Pancreas (tissue), 10 donors: ENCODE data around the gene TCL1B. TPM values are rescaled to one million over a fixed set of nuclear protein-coding genes. Genes with fewer than 3 reads are reported as not detected.

ENCODE experiments used
- ATAC-seq, 4 donors: fragments of 200-7000 bp; cut with Tn5 transposase; one replicate each; pipeline versions ENCODE4 v1.8.0 to v1.9.1; 2020; ENCODE audit warnings: mild to moderate bottlenecking in 4 of 4, moderate library complexity in 4 of 4
- DNase-seq, 6 donors: peaks; one replicate each; pipeline ENCODE4 v3.0.0-alpha.2; 2020
- FAIRE-seq: peaks from 2 replicates; lab custom pipeline; 2012; peaks lifted over from hg19 to GRCh38; lab: Jason Lieb, UNC
- H3K27ac ChIP-seq, 4 donors: fragments of 200-600 bp; sonication (generic); 1 replicate in 3 of 4; 2 replicates in 1 of 4; pipeline versions ENCODE4 v1.5.0 to v1.8.0; 2020
- H3K27me3 ChIP-seq, 4 donors: fragments of 200-600 bp; one replicate each; pipeline ENCODE4 v1.8.0; 2021
- H3K36me3 ChIP-seq, 3 donors: fragments of 200-600 bp; sonication (generic) in 1 of 3; one replicate each; pipeline versions ENCODE4 v1.5.0 to v1.8.0; 2020 to 2021
- H3K4me1 ChIP-seq, 3 donors: fragments of 200-600 bp; one replicate each; pipeline ENCODE4 v1.8.0; 2021
- H3K4me3 ChIP-seq, 4 donors: fragments of 200-600 bp; sonication (generic) in 2 of 4; one replicate each; pipeline versions ENCODE4 v1.5.0 to v1.8.0; 2020 to 2021
- H3K9me3 ChIP-seq, 4 donors: fragments of 200-600 bp; one replicate each; pipeline ENCODE4 v1.8.0; 2021
- CTCF ChIP-seq, 4 donors: fragments of 200-600 bp; sonication (generic) in 3 of 4; IDR thresholded peaks; one replicate each; pipeline versions ENCODE4 v1.5.0 to v1.8.0; 2021; ENCODE audit warnings: antibody characterized with exemption in 4 of 4
- WGBS, 2 donors: extraction: QIAGEN DNeasy Blood & Tissue Kit; methylation state at CpG; one replicate each; pipeline ENCODE4 v1.1.7; 2013; 5-methylcytosine and 5-hydroxymethylcytosine counted together
- intact Hi-C, 3 donors: fragments of 100-400 bp; cut with DNase I; formaldehyde crosslinking; loops; one replicate each; pipeline versions ENCODE4 v1.11.1 to v1.14.2; 2022
- polyA plus RNA-seq, 2 donors: library from polyadenylated mRNA; stranded (reverse); fragments of 200-250 nt; gene quantifications; one replicate each; pipeline ENCODE4 v1.2.3, GENCODE V29; 2013
- total RNA-seq, 6 donors: library from RNA; stranded (reverse); fragmentation: NEBNext Ultra II Directional in 4 of 6; extraction: Animal tissue kit (Norgen Biotek cat#: 25700) in 4 of 6; gene quantifications; one replicate each; pipeline versions ENCODE4 v1.2.1 to v1.2.4, GENCODE V29; 2021 to 2023
- donor health status: healthy with polysubstance abuse.
- donor health status: DM: no; HTN: no; CAD: no; lungs with moderate emphysema.
- donor health status: DM: no; HTN: no; CAD: no.
- donor health status: control.
- donor health status: control.
- donor health status: Bipolar disorder and iron deficiency.
- donor health status: DM: yes; HTN: yes; CAD: no.
- donor health status: DM: no; HTN: no; CAD: no.
- donor health status: DM: no; HTN: no; CAD: no.
- donor health status: DM: yes; HTN: yes; CAD: no.

The TCL1B gene
- total and polyA plus RNA-seq, 8 donors, result not detected

- H3K4me1 ChIP-seq, result peaks cover 0 to 11% (median 5%) of the 10 kb centered on the region in 3 donors
- no peaks in the 10 kb centered on the region for H3K36me3 ChIP-seq
- no peaks in the 10 kb centered on the region for H3K9me3 ChIP-seq
- DNase-seq, result peak in 1 of 6 donors; percentile 2
- H3K27me3 ChIP-seq, result no peaks in the 10 kb centered on the region
- 38 to 54% methylated on average over 4 of the region's 4 CpGs for WGBS, 2 donors
- no peak for FAIRE-seq
- TF ChIP-seq CTCF (IDR thresholded peaks at IDR 0.05), result no peak
- no peak for ATAC-seq
- intact Hi-C loops, result loop anchor here in 1 of 3 donors (5.0 kb wide), 1 partner anchor 62 kb away; no protein-coding TSS in a partner anchor
- no peak overlapping the region for H3K27ac ChIP-seq
- H3K4me3 ChIP-seq, result no peak overlapping the region
Measured at GRCh38 chr14:95674613-95675012, 11.6 kb upstream of the TCL1B start.

GRCh38 chr14:95675486-95675885, 10.7 kb upstream of the TCL1B start:
- no peak for TF ChIP-seq CTCF (IDR thresholded peaks at IDR 0.05)
- H3K9me3 ChIP-seq, result no peaks in the 10 kb centered on the region
- intact Hi-C loops, result loop anchor here in 1 of 3 donors (5.0 kb wide), 1 partner anchor 63 kb away; no protein-coding TSS in a partner anchor
- no peaks in the 10 kb centered on the region for H3K27me3 ChIP-seq
- ATAC-seq, result no peak
- H3K36me3 ChIP-seq, result no peaks in the 10 kb centered on the region
- WGBS, 2 donors, result 83% methylated on average over 4 of the region's 4 CpGs
- no peak overlapping the region for H3K27ac ChIP-seq
- H3K4me1 ChIP-seq, result peaks cover 0 to 15% (median 5%) of the 10 kb centered on the region in 3 donors
- peak in 1 of 6 donors; percentile 5 for DNase-seq
- H3K4me3 ChIP-seq, result no peak overlapping the region
- no peak for FAIRE-seq

- ATAC-seq (peak; percentile 48 to 76 (median 60)), DNase-seq (no peak), FAIRE-seq (no peak)
- intact Hi-C loops, result loop anchor here in 1 of 3 donors (5.0 kb wide), 1 partner anchor 65 kb away; no protein-coding TSS in a partner anchor
- Histone ChIP-seq H3K9me3 (no peaks in the 10 kb centered on the region), H3K4me3 (no peak overlapping the region), H3K27ac (no peak overlapping the region), H3K4me1 (peaks cover 0 to 15% (median 5%) of the 10 kb centered on the region in 3 donors), H3K27me3 (no peaks in the 10 kb centered on the region), H3K36me3 (no peaks in the 10 kb centered on the region)
- TF ChIP-seq CTCF (IDR thresholded peaks at IDR 0.05), result no peak
- 20 to 23% methylated on average over 4 of the region's 4 CpGs for WGBS, 2 donors
Measured at GRCh38 chr14:95677179-95677835, 8.9 kb upstream of the TCL1B start.

GRCh38 chr14:95679148-95679815, 6.9 kb upstream of the TCL1B start:
- no peaks in the 10 kb centered on the region for H3K9me3 ChIP-seq
- no peak overlapping the region for H3K27ac ChIP-seq
- DNase-seq (no peak), ATAC-seq (no peak), FAIRE-seq (no peak)
- H3K27me3 ChIP-seq, result no peaks in the 10 kb centered on the region
- H3K4me1 ChIP-seq, result peaks cover 0 to 15% (median 5%) of the 10 kb centered on the region in 3 donors
- no peak overlapping the region for H3K4me3 ChIP-seq
- intact Hi-C loops, result loop anchor here in 1 of 3 donors (5.0 kb wide), 1 partner anchor 67 kb away; no protein-coding TSS in a partner anchor
- no peak for TF ChIP-seq CTCF (IDR thresholded peaks at IDR 0.05)
- whole genome bisulfite sequencing, 2 donors, result 64 to 72% methylated on average over 4 of the region's 4 CpGs
- H3K36me3 ChIP-seq, result no peaks in the 10 kb centered on the region
